Activated CD4-positive, CD25-positive, alpha-beta regulatory T cell (primary cell): ENCODE measurements around the gene CNTRL.
"Not testable (repeated sequence)": the region's sequence is repeated elsewhere in the genome, so short reads cannot be mapped to it uniquely, and the experiment has no call there.

Experiments
- DNase-seq, 4 experiments: peaks; one replicate each; lab custom pipeline; 2025; lab: John Stamatoyannopoulos, UW

CNTRL gene

GRCh38 chr9:121135642-121136041 is 60.9 kb downstream of the CNTRL start:
- DNase-seq = no peak

GRCh38 chr9:121138561-121138960 is 63.8 kb downstream of the CNTRL start:
- DNase-seq = no peak

- DNase-seq = no peak
These were observed 64.2 kb downstream of the CNTRL start for GRCh38 chr9:121138973-121139372.

GRCh38 chr9:121140162-121140561 is 65.4 kb downstream of the CNTRL start:
- no peak for DNase-seq

- no peak for DNase-seq
These were observed 66.6 kb downstream of the CNTRL start for GRCh38 chr9:121141306-121141705.

GRCh38 chr9:121141706-121142105 is 67.0 kb downstream of the CNTRL start:
- DNase-seq = no peak

- no peak for DNase-seq
These were observed 69.0 kb downstream of the CNTRL start for GRCh38 chr9:121143771-121144170.

GRCh38 chr9:121144482-121144881 is 69.7 kb downstream of the CNTRL start:
- no peak for DNase-seq

- no peak for DNase-seq
These were observed 75.4 kb downstream of the CNTRL start for GRCh38 chr9:121150188-121150587.

- DNase-seq = no peak
These were observed 78.9 kb downstream of the CNTRL start for GRCh38 chr9:121153642-121154041.

GRCh38 chr9:121154782-121155181 is 80.0 kb downstream of the CNTRL start:
- DNase-seq = no peak

- no peak for DNase-seq
These were observed 81.5 kb downstream of the CNTRL start for GRCh38 chr9:121156263-121156731.

- DNase-seq = no peak
These were observed 83.2 kb downstream of the CNTRL start for GRCh38 chr9:121157939-121158338.

- DNase-seq = no peak
These were observed 85.3 kb downstream of the CNTRL start for GRCh38 chr9:121160025-121160424.

- no peak for DNase-seq
These were observed 93.3 kb downstream of the CNTRL start for GRCh38 chr9:121168052-121168451.

GRCh38 chr9:121169094-121169601 is 94.4 kb downstream of the CNTRL start:
- DNase-seq = no peak

GRCh38 chr9:121171236-121171635 is 96.5 kb downstream of the CNTRL start:
- DNase-seq = no peak

- no peak for DNase-seq
These were observed 98.2 kb downstream of the CNTRL start for GRCh38 chr9:121172726-121173487.

GRCh38 chr9:121173501-121173900 is 98.7 kb downstream of the CNTRL start:
- DNase-seq = no peak

GRCh38 chr9:121178676-121179372 is 104.1 kb downstream of the CNTRL start:
- no peak for DNase-seq

GRCh38 chr9:121179373-121179721 is 104.6 kb downstream of the CNTRL start:
- DNase-seq = not testable (repeated sequence)

GRCh38 chr9:121179930-121180681 is 105.4 kb downstream of the CNTRL start:
- no peak for DNase-seq
